Natural killer cell (primary cell): Measurements from ENCODE around the gene PAK5. TPM values are rescaled to one million over a fixed set of nuclear protein-coding genes. Genes with fewer than 3 reads are reported as not detected.

Source experiments
- ATAC-seq, 3 donors: fragments of 150-1000 bp in 2 of 3; fragments of 200-7000 bp in 1 of 3; cut with Tn5 transposase; 1 replicate in 1 of 3; 2 replicates in 2 of 3; pipeline ENCODE4 v1.10.0; 2021; ENCODE audit warnings: mild to moderate bottlenecking in 2 of 3, moderate library complexity in 2 of 3
- DNase-seq, 2 donors: peaks; one replicate each; pipeline versions ENCODE4 v3.0.0 to v3.0.0-alpha.2; 2013 to 2021; ENCODE audit warnings: mixed read lengths in 1 of 2
- H3K27ac ChIP-seq: one replicate; pipeline ENCODE4 v1.5.1; 2013; ENCODE audit warnings: mild to moderate bottlenecking, low read length
- H3K27me3 ChIP-seq: one replicate; pipeline ENCODE4 v1.6.1; 2013; ENCODE audit warnings: low read length; ENCODE audit not compliant: control insufficient read depth, insufficient read depth
- H3K36me3 ChIP-seq: one replicate; pipeline ENCODE4 v1.6.1; 2013; ENCODE audit warnings: low read length; ENCODE audit not compliant: control insufficient read depth, insufficient read depth
- H3K4me1 ChIP-seq: one replicate; pipeline ENCODE4 v1.6.1; 2013; ENCODE audit warnings: low read length; ENCODE audit not compliant: control insufficient read depth, insufficient read depth
- H3K4me3 ChIP-seq: one replicate; pipeline ENCODE4 v1.5.1; 2013; ENCODE audit warnings: low read length
- H3K9me3 ChIP-seq: one replicate; pipeline ENCODE4 v1.6.1; 2013; ENCODE audit warnings: low read length; ENCODE audit not compliant: control insufficient read depth, insufficient read depth
- H3K27ac Mint-ChIP-seq, 2 donors: one replicate each; pipeline ENCODE4 v1.8.0; 2022; ENCODE audit warnings: mild to moderate bottlenecking in 2 of 2, mixed read lengths in 2 of 2, moderate library complexity in 1 of 2
- H3K27me3 Mint-ChIP-seq, 2 donors: one replicate each; pipeline ENCODE4 v1.8.0; 2022; ENCODE audit warnings: low read depth in 2 of 2, mixed read lengths in 2 of 2
- H3K36me3 Mint-ChIP-seq: one replicate; pipeline ENCODE4 v1.8.0; 2022; ENCODE audit warnings: mixed read lengths
- H3K4me1 Mint-ChIP-seq, 2 donors: one replicate each; pipeline ENCODE4 v1.8.0; 2022; ENCODE audit warnings: mixed read lengths in 2 of 2
- H3K4me3 Mint-ChIP-seq: one replicate; pipeline ENCODE4 v1.8.0; 2022; ENCODE audit warnings: mild to moderate bottlenecking, moderate library complexity, mixed read lengths
- H3K9me3 Mint-ChIP-seq, 2 donors: one replicate each; pipeline ENCODE4 v1.8.0; 2022; ENCODE audit warnings: mixed read lengths in 2 of 2
- WGBS: methylation state at CpG from one replicate; pipeline ENCODE4 v1.1.7; 2013; ENCODE audit warnings: missing lambda C conversion rate; ENCODE audit not compliant: insufficient coverage; 5-methylcytosine and 5-hydroxymethylcytosine counted together
- intact Hi-C: fragments of 100-400 bp; cut with micrococcal nuclease; formaldehyde crosslinking; loops from one replicate; pipeline ENCODE4 v1.14.2; 2022
- total RNA-seq, 4 donors: library from RNA; stranded (reverse); fragments of 120-200 nt in 1 of 4; gene quantifications; one replicate each; pipeline versions ENCODE4 v1.2.3 to v1.2.4, GENCODE V29; 2013 to 2022
- TF ChIP-seq, protein P1 (sequence below): fragments of 200-600 bp; IDR thresholded peaks from one replicate; pipeline ENCODE4 v1.8.0; 2022; ENCODE audit warnings: antibody characterized with exemption

Gene PAK5
- total RNA-seq, 3 donors from 2014 or later (not counting 1 experiment from before 2014, with no cell fraction given), result not detected

DNA sequence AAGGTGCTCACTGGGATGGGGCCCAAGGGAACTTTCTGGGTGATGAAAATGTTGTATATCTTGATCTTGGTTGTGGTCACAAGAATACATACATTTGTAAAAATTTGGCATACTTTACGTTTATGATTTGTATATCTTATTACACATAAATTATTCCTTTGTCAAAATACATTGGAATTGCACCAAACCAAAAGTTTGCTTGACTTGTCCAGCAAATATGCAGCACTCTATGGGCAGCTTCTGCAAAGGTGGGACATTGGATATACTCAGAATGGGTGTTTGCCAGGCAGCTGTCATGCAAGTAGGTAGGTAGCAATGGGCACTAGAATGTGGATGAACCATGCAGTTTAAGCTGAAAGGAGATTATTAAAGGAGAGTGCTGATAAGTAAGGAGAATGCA is 246.5 kb downstream of the PAK5 start:
- Mint-ChIP-seq H3K36me3 (no peaks in the 10 kb centered on the region), H3K27me3 (peaks cover 0 to 2% of the 10 kb centered on the region in 2 donors), H3K4me3 (no peak overlapping the region), H3K27ac (no peak overlapping the region), H3K4me1 (no peaks in the 10 kb centered on the region), H3K9me3 (peaks cover 0 to 2% of the 10 kb centered on the region in 2 donors)
- intact Hi-C loops, result no loop called here
- Histone ChIP-seq H3K27ac (no peak overlapping the region), H3K4me1 (no peaks in the 10 kb centered on the region), H3K9me3 (no peaks in the 10 kb centered on the region), H3K36me3 (no peaks in the 10 kb centered on the region), H3K27me3 (no peaks in the 10 kb centered on the region), H3K4me3 (no peak overlapping the region)
- no CpG with 5 or more reads among the region's 1 CpG for WGBS
- DNase-seq, result no peak
- TF ChIP-seq, protein P1, sequence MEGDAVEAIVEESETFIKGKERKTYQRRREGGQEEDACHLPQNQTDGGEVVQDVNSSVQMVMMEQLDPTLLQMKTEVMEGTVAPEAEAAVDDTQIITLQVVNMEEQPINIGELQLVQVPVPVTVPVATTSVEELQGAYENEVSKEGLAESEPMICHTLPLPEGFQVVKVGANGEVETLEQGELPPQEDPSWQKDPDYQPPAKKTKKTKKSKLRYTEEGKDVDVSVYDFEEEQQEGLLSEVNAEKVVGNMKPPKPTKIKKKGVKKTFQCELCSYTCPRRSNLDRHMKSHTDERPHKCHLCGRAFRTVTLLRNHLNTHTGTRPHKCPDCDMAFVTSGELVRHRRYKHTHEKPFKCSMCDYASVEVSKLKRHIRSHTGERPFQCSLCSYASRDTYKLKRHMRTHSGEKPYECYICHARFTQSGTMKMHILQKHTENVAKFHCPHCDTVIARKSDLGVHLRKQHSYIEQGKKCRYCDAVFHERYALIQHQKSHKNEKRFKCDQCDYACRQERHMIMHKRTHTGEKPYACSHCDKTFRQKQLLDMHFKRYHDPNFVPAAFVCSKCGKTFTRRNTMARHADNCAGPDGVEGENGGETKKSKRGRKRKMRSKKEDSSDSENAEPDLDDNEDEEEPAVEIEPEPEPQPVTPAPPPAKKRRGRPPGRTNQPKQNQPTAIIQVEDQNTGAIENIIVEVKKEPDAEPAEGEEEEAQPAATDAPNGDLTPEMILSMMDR, result no peak
- ATAC-seq, result no peak

DNA sequence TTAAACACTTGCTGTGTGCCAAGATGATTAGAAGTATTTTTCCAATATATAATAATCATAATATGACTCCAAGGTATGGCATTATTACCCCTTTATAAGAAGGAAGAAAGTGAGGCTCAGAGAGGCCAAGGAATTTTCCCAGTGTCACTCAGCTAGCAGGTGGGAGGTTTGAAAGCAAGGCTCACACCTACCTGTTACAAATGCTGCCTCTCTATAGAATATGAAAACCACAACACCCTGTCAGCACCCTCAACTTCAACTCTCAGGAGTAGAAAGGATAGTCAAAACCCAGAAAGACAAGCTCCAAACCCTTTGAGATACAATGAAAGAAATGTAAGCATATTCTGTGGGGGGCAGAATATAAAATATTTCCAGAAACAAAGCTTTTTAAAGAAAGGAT is 247.8 kb downstream of the PAK5 start:
- H3K9me3 Mint-ChIP-seq, result peaks cover 0 to 2% of the 10 kb centered on the region in 2 donors
- ATAC-seq (no peak), DNase-seq (no peak)
- H3K4me1 Mint-ChIP-seq, result no peaks in the 10 kb centered on the region
- Histone ChIP-seq H3K36me3 (no peaks in the 10 kb centered on the region), H3K9me3 (no peaks in the 10 kb centered on the region), H3K27ac (no peak overlapping the region), H3K27me3 (no peaks in the 10 kb centered on the region), H3K4me3 (no peak overlapping the region), H3K4me1 (no peaks in the 10 kb centered on the region)
- intact Hi-C loops, result no loop called here
- TF ChIP-seq, protein P1, result no peak
- no peak overlapping the region for H3K4me3 Mint-ChIP-seq
- peaks cover 0 to 2% of the 10 kb centered on the region in 2 donors for H3K27me3 Mint-ChIP-seq
- no peak overlapping the region for H3K27ac Mint-ChIP-seq
- H3K36me3 Mint-ChIP-seq, result no peaks in the 10 kb centered on the region

DNA sequence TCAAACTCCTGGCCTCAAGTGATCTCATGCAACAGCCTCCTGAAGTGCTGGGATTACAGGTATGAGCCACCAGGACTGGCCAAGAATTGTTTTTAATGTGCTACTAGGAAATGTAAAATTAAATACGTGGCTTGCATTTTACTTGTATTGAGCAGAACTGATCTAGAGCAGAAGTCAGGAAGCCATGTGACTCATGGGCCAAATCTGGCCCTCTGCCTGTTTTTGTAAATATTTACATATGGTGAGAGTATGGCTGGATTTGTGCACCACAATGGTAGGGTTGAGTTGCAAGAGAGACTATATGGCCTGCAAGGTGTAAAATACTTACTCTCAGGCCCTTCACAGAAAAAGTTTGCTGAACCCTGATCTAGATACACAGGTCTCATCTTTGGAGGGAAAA is 248.7 kb downstream of the PAK5 start:
- Histone ChIP-seq H3K4me3 (no peak overlapping the region), H3K27ac (no peak overlapping the region), H3K27me3 (no peaks in the 10 kb centered on the region), H3K36me3 (no peaks in the 10 kb centered on the region), H3K4me1 (no peaks in the 10 kb centered on the region), H3K9me3 (no peaks in the 10 kb centered on the region)
- intact Hi-C loops, result no loop called here
- DNase-seq (no peak), ATAC-seq (no peak)
- Mint-ChIP-seq H3K9me3 (peaks cover 0 to 2% of the 10 kb centered on the region in 2 donors), H3K36me3 (no peaks in the 10 kb centered on the region), H3K27ac (no peak overlapping the region), H3K4me3 (no peak overlapping the region), H3K27me3 (peaks cover 4 to 8% of the 10 kb centered on the region in 2 donors), H3K4me1 (no peaks in the 10 kb centered on the region)
- TF ChIP-seq, protein P1, result no peak
- WGBS, result 82% methylated on average over 1 of the region's 1 CpG

DNA sequence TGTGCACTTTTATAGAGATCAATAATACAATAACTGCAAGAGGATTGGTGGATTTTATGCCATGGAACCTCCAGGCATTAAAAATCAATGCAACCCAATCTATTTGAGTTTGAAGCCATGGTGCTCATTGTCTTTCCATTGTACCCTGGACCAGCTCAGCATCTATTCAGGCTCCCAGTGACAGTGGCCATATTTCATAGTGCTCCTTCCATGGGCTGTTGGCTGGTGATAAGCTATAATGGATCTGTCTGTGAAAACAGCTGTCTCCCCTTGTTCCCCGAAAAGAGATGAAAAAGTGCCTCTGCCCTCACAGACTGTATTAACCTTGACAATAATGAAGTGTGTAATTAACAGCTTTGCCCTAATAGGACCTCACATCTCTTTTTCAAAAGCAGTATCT is 250.2 kb downstream of the PAK5 start:
- Mint-ChIP-seq H3K27me3 (peaks cover 4 to 10% of the 10 kb centered on the region in 2 donors), H3K9me3 (peaks cover 0 to 2% of the 10 kb centered on the region in 2 donors), H3K4me3 (no peak overlapping the region), H3K27ac (no peak overlapping the region), H3K36me3 (no peaks in the 10 kb centered on the region), H3K4me1 (no peaks in the 10 kb centered on the region)
- no peak for ATAC-seq
- Histone ChIP-seq H3K27ac (no peak overlapping the region), H3K9me3 (no peaks in the 10 kb centered on the region), H3K4me3 (no peak overlapping the region), H3K36me3 (no peaks in the 10 kb centered on the region), H3K4me1 (no peaks in the 10 kb centered on the region), H3K27me3 (no peaks in the 10 kb centered on the region)
- intact Hi-C loops, result no loop called here
- TF ChIP-seq, protein P1, result no peak
- 83% methylated on average over 1 of the region's 1 CpG for WGBS
- no peak for DNase-seq
